B cell (primary cell): Measurements from ENCODE around the gene TSHR.

Experiments
- CTCF ChIP-seq: fragments of 200-600 bp; IDR thresholded peaks from one replicate; pipeline ENCODE4 v1.8.0; 2022; ENCODE audit warnings: antibody characterized with exemption, mild to moderate bottlenecking
- EZH2 ChIP-seq: IDR thresholded peaks from 2 replicates; pipeline ENCODE4 v1.6.1; 2012; ENCODE audit warnings: borderline replicate concordance, low read depth, mild to moderate bottlenecking, moderate library complexity, low read length; ENCODE audit not compliant: insufficient read depth, poor library complexity, severe bottlenecking

- no peak for TF ChIP-seq CTCF
- no peak for TF ChIP-seq EZH2
These were observed 25.7 kb downstream of the TSHR start for GRCh38 chr14:80981156-80981555.
